Amygdala (tissue), 56 donors: ENCODE measurements around the gene SRRM1.

ENCODE experiments used
- DNase-seq, 56 donors: peaks; one replicate each; lab custom pipeline; 2025; lab: John Stamatoyannopoulos, UW

SRRM1 gene, protein sequence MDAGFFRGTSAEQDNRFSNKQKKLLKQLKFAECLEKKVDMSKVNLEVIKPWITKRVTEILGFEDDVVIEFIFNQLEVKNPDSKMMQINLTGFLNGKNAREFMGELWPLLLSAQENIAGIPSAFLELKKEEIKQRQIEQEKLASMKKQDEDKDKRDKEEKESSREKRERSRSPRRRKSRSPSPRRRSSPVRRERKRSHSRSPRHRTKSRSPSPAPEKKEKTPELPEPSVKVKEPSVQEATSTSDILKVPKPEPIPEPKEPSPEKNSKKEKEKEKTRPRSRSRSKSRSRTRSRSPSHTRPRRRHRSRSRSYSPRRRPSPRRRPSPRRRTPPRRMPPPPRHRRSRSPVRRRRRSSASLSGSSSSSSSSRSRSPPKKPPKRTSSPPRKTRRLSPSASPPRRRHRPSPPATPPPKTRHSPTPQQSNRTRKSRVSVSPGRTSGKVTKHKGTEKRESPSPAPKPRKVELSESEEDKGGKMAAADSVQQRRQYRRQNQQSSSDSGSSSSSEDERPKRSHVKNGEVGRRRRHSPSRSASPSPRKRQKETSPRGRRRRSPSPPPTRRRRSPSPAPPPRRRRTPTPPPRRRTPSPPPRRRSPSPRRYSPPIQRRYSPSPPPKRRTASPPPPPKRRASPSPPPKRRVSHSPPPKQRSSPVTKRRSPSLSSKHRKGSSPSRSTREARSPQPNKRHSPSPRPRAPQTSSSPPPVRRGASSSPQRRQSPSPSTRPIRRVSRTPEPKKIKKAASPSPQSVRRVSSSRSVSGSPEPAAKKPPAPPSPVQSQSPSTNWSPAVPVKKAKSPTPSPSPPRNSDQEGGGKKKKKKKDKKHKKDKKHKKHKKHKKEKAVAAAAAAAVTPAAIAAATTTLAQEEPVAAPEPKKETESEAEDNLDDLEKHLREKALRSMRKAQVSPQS

DNA sequence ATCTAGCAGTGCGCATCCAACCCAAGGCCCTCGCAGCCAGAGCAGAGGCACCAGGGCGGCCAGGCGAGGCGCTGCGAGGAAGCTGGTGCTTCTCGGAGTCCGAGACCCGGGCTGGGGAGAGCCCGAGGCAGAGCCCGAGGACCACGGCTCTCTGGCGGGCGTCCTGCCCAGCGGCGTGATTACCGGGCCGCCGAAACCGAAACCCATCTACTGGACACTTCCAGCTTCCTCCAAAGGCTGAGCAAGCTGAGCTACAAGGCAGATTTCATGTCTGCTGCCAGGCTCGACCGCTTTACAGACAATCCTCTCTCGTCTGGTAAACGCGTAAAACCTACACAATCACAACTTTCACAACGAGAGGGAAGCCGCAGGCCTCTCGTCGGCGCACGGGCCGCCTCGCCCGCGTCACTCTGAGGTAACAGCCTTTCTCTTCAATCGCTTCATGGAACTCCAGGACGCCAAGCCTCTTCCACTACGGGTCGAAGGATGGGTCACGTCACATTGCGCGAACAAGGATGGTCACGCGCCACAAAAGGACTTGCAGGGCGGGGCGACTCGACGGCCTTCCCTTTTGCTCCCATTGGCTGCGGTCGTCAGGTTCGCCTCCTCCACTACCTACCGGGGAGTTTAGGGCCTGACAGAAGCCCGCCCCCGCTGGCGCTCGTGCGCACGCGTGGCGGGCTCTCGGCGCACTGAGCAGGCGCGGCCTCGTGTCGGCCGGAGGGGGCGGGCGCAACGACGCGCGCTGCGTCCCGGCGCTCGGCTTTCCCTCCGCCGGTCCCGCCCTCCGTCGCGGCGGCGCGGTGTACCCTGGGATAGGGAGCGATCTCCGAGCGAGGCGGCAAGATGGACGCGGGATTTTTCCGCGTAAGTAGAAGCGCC, at the start of gene SRRM1:
SRRM1 (plus strand) TSS at position 822 of the 882 bp plus-strand sequence; CDS start at position 847, 25 bp downstream.
- DNase-seq, result peak; percentile 81 to 100 (median 99)

DNA sequence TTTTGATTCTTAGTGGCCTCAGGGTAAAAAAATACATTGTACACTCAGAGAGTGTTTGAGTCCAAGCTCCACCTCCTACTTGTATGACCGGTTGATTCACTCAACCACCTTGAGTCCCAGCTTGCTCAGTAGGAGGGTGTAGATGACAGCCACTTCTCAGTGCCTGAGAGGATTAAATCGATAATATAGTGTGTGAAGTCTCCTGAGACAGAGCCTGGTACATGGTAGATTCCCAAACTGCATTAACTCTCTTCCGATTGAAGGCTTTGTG, 48.8 kb upstream of the SRRM1 start:
- DNase-seq, result no peak

DNA sequence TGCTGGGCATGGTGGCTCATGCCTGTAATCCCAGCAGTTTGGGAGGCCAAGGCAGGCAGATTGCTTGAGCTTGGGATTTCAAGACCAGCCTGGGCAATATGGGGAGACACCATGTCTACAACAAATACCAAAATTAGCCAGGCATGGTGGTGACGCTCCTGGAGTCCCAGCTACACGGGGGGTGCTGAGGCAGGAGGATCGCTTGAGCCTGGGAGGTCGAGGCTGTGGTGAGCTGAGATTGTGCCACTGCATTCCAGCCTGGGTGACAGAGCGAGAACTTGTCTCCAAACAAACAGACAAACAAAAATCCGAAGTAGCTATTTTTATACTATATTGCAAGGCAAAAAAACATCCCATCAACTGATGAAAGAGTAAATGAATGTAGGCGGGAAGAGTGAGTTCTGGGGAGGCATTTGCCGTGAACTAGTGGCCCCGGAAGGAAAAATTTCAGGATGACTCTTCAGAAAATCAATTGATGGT, 46.7 kb upstream of the SRRM1 start:
- DNase-seq, result no peak

DNA sequence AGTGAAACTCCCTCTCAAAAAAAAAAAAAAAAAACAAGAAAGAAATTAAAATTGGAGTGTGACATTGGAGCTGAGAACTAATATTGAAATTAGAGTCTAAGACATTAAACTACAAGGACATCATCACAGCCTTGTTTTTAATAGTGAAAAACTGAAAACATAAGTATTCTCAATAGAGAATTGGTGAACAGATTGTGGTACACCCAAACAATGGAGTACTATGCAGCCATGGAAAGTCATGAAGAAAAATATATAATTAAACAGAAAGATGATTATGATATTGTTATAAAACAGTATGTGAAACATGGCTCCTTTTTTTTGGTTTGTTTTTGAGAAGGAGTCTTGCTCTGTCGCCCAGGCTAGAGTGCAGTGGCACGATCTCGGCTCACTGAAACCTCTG, 43.8 kb upstream of the SRRM1 start:
- DNase-seq, result no peak

GRCh38 chr1:24600551-24600950, 42.6 kb upstream of the SRRM1 start:
- DNase-seq, result no peak

- no peak for DNase-seq
These were observed 37.4 kb upstream of the SRRM1 start for GRCh38 chr1:24605534-24606295.

- DNase-seq, result no peak
These were observed 36.9 kb upstream of the SRRM1 start for GRCh38 chr1:24606296-24606605.

DNA sequence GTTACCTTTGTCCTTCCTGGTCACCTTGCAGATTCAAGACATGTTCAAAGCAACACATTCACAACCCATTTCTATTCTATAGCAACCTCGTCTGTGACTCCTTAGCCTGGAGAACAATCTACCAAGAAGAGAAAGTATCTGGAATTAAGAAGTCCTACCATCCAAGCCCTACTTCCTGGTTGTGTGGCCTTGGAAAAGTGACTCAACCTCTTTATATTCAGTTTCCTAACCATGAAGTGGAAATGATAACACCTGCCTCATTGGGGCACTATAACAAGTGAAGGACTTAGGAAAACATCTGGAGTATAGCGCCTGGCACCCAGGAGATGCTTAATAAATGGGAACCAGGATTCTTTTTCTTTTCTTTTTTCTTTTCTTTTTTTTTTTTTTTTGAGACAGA, 36.5 kb upstream of the SRRM1 start:
- DNase-seq, result no peak

GRCh38 chr1:24609949-24610517, 33.1 kb upstream of the SRRM1 start:
- DNase-seq, result no peak

- DNase-seq, result peak in 41 of 56 donors; percentile 5 to 74 (median 43)
These were observed 23.7 kb upstream of the SRRM1 start for GRCh38 chr1:24619376-24619775.

DNA sequence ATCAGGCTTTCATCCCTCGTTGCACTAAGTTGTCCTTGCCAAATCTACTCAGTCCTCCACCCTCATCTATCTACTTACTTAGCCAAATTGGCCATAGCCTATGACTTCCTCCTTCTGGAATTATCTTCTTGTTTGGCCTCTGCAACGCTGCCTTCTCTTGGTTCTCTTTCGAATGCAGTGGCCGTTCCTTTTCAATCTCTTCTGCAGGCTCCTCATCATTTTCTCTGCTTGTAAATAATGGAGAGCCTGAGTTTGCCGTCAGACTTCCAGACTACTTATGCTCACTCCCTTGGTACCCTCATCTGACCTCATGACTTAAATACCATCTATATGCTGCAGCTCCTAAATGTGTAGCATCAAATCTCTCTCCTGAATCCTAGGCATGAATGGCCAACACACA, 22.4 kb upstream of the SRRM1 start:
- DNase-seq, result no peak

- no peak for DNase-seq
These were observed 22.0 kb upstream of the SRRM1 start for GRCh38 chr1:24621121-24621520.

GRCh38 chr1:24622218-24622617, 20.9 kb upstream of the SRRM1 start:
- DNase-seq, result no peak

GRCh38 chr1:24632832-24633175, 10.3 kb upstream of the SRRM1 start:
- DNase-seq, result no peak

- DNase-seq, result peak in 2 of 56 donors; percentile 8 to 71
These were observed 7.8 kb upstream of the SRRM1 start for GRCh38 chr1:24635195-24635843.

DNA sequence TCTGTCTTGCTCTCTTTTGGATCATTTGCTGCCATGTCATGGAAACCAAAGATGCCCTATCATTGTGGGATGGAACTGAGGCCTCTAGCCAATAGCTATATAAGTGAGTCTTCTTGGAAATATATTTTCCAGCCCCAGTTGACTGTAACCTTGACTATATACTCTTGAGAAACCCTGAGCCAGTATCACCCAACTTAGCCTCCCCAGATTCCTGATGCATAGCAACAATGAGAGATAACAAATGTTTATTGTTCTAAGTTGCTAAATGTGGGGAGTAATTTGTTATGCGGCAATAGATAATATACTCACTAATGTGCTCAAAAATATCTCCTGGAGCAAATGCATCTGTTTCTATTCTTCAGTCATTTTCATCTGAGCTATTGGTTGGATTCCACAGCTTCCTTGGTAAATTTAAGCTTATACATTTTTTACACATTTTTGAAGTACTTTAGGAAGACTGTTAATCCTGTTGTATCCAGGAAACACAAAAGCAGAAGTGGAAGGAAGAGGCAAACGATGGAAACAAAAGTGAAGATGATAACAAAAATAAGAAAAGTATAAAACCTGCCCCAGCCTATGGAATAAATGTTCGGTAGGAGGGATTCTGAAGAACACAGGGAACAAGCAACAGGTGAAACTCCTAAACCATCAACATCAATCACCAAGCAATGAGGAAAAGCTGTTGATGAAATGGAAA, 6.3 kb upstream of the SRRM1 start:
- DNase-seq, result no peak

DNA sequence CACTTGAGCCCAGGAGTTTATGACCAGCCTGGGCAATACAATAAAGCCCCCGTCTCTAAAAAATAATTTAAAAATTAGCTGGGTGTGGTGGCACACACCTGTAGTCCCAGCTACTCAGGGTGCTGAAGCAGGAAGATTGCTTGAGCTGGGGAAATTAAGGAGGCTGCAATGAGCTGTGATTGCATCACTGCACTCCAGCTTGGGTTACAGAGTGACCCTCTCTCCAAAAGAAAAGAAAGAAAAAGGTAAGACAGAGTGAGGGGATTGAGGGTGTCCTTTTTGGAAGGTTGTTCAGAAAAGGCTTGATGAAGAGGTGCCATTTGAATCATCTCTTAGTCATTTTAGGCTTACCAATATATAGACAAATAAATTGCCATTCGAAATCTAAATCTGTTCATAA, 4.0 kb upstream of the SRRM1 start:
- DNase-seq, result no peak

- peak in 8 of 56 donors; percentile 5 to 49 (median 21) for DNase-seq
These were observed 3.2 kb upstream of the SRRM1 start for GRCh38 chr1:24639881-24640280.

DNA sequence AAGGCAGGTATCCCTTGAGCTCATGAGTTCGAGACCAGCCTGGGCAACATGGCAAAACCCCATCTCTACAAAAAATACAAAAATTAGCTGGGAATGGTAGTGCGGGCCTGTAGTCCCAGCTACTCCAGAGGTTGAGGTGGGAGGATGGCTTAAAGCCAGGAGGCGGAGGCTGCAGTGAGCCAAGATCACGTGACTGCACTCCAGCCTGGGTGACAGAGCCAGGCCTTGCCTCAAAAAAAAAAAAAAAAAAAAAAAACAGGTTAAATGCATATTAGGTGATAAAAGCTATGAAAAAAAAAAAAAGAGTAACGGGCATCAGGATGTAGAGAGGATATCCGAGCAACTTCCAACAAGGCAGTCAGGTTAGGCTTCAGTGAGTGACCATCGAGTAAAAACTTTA, 2.8 kb upstream of the SRRM1 start:
- peak in 1 of 56 donors; percentile 7 for DNase-seq
